OCI-LY1 (cell line): ENCODE results near the gene SNX5.
A peak's percentile ranks its signal among the peaks of the same experiment; 100 is the strongest.

Experiments used
- H2AFZ ChIP-seq: fragments of 200-600 bp; sonication (generic), shearing (Covaris generic); 2 replicates; pipeline ENCODE4 v1.6.0; 2014; ENCODE audit warnings: antibody characterized with exemption, mild to moderate bottlenecking, low read length
- H3F3A ChIP-seq: fragments of 200-600 bp; sonication (generic), shearing (Covaris generic); 2 replicates; pipeline ENCODE4 v1.6.0; 2014; ENCODE audit warnings: mild to moderate bottlenecking, antibody characterized with exemption, low read length, moderate library complexity; ENCODE audit not compliant: insufficient read depth
- H3K27ac ChIP-seq: fragments of 200-600 bp; sonication (generic); 2 replicates; pipeline ENCODE4 v1.5.1; 2014; ENCODE audit warnings: low read length, mixed run types, mild to moderate bottlenecking, low read depth; ENCODE audit not compliant: poor library complexity, severe bottlenecking
- H3K27me3 ChIP-seq: fragments of 200-600 bp; sonication (generic); 2 replicates; pipeline ENCODE4 v1.6.0; 2014; ENCODE audit warnings: antibody characterized with exemption, mild to moderate bottlenecking, low read length, moderate library complexity; ENCODE audit not compliant: insufficient read depth
- H3K36me3 ChIP-seq: fragments of 200-600 bp; sonication (generic); 2 replicates; pipeline ENCODE4 v1.6.1; 2014; ENCODE audit warnings: mild to moderate bottlenecking, antibody characterized with exemption, low read length, moderate library complexity, mixed read lengths; ENCODE audit not compliant: insufficient read depth
- H3K4me1 ChIP-seq: fragments of 200-600 bp; sonication (generic); 2 replicates; pipeline ENCODE4 v1.5.1; 2014; ENCODE audit warnings: mild to moderate bottlenecking, low read length, moderate library complexity; ENCODE audit not compliant: insufficient read depth, severe bottlenecking
- H3K4me2 ChIP-seq: fragments of 200-600 bp; sonication (generic), shearing (Covaris generic); 2 replicates; pipeline ENCODE4 v1.6.1; 2014; ENCODE audit warnings: low read length
- H3K4me3 ChIP-seq: fragments of 200-600 bp; sonication (generic); 2 replicates; pipeline ENCODE4 v1.5.1; 2014; ENCODE audit warnings: low read length, low read depth, mild to moderate bottlenecking, mixed read lengths; ENCODE audit not compliant: poor library complexity, severe bottlenecking
- H3K79me2 ChIP-seq: fragments of 200-600 bp; shearing (Covaris generic); 2 replicates; pipeline ENCODE4 v1.6.1; 2016; ENCODE audit warnings: mixed run types, low read length, mixed read lengths; ENCODE audit not compliant: insufficient read depth
- H3K9ac ChIP-seq: fragments of 200-600 bp; sonication (generic), shearing (Covaris generic); 2 replicates; pipeline ENCODE4 v1.6.1; 2014; ENCODE audit warnings: mild to moderate bottlenecking, low read length, mixed read lengths
- H3K9me2 ChIP-seq: fragments of 200-600 bp; sonication (generic), shearing (Covaris generic); 2 replicates; pipeline ENCODE4 v1.6.1; 2014; ENCODE audit warnings: low read depth, mild to moderate bottlenecking, low read length, mixed read lengths
- H3K9me3 ChIP-seq: fragments of 200-600 bp; shearing (Covaris generic); 2 replicates; pipeline ENCODE4 v1.6.1; 2014; ENCODE audit warnings: low read length, mixed read lengths
- H4K20me1 ChIP-seq: fragments of 200-600 bp; sonication (generic), shearing (Covaris generic); 2 replicates; pipeline ENCODE4 v1.6.0; 2016; ENCODE audit warnings: mild to moderate bottlenecking, low read length; ENCODE audit not compliant: insufficient read depth
- EZH2 ChIP-seq: fragments of 200-600 bp; sonication (generic), shearing (Covaris generic); IDR thresholded peaks from 2 replicates; pipeline ENCODE4 v1.8.0; 2017; ENCODE audit warnings: borderline replicate concordance, mixed run types, mild to moderate bottlenecking, antibody characterized with exemption, low read length, moderate library complexity, mixed read lengths
- TF ChIP-seq, protein P1 (sequence below): fragments of 200-600 bp; sonication (generic), shearing (Covaris generic); IDR thresholded peaks from 2 replicates; pipeline ENCODE4 v1.5.1; 2017; ENCODE audit warnings: mild to moderate bottlenecking, antibody characterized with exemption, low read length, moderate library complexity, mixed read lengths

Gene SNX5

DNA sequence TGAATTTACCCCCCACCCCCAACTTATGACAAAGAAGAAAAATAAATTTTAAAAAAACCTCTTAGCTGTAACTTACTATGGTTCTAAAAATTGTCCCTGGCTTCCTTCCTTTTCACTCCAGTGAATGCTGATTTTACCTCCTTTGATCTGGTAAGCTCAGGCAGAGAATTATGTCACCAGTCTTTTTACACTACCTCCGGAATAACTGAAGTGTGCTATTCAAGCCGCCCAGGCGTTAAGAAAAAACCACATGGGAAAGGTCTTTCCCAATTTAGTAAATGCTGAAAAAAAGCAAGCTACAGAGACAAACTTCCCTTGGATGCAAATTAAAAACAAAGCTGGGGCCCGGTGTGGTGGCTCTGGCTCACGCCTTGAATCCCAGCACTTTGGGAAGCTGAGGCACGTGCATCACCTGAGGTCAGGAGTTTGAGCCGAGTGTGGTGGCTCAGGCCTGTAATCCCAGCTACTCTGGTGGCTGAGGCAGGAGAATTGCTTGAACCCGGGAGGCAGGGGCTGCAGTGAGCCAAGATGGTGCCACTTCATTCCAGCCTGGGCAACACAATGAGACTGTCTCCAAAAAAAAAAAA, 12.4 kb downstream of the SNX5 start:
- Histone ChIP-seq H3K27me3 (no peaks in the 10 kb centered on the region), H4K20me1 (peaks cover 3% of the 10 kb centered on the region; the same call in 1 of the 2 replicates), H3F3A (no peaks in the 10 kb centered on the region), H3K9me2 (no peaks in the 10 kb centered on the region), H3K79me2 (peaks cover 77% of the 10 kb centered on the region), H3K36me3 (peaks cover 99% of the 10 kb centered on the region), H2AFZ (no peak overlapping the region), H3K27ac (peak overlapping the region; percentile 38), H3K9me3 (no peaks in the 10 kb centered on the region), H3K4me2 (no peak overlapping the region; the same call in 1 of the 2 replicates), H3K4me1 (peaks cover 54% of the 10 kb centered on the region), H3K9ac (no peak overlapping the region), H3K4me3 (no peak overlapping the region)
- TF ChIP-seq, protein P1, sequence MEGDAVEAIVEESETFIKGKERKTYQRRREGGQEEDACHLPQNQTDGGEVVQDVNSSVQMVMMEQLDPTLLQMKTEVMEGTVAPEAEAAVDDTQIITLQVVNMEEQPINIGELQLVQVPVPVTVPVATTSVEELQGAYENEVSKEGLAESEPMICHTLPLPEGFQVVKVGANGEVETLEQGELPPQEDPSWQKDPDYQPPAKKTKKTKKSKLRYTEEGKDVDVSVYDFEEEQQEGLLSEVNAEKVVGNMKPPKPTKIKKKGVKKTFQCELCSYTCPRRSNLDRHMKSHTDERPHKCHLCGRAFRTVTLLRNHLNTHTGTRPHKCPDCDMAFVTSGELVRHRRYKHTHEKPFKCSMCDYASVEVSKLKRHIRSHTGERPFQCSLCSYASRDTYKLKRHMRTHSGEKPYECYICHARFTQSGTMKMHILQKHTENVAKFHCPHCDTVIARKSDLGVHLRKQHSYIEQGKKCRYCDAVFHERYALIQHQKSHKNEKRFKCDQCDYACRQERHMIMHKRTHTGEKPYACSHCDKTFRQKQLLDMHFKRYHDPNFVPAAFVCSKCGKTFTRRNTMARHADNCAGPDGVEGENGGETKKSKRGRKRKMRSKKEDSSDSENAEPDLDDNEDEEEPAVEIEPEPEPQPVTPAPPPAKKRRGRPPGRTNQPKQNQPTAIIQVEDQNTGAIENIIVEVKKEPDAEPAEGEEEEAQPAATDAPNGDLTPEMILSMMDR, result no peak

DNA sequence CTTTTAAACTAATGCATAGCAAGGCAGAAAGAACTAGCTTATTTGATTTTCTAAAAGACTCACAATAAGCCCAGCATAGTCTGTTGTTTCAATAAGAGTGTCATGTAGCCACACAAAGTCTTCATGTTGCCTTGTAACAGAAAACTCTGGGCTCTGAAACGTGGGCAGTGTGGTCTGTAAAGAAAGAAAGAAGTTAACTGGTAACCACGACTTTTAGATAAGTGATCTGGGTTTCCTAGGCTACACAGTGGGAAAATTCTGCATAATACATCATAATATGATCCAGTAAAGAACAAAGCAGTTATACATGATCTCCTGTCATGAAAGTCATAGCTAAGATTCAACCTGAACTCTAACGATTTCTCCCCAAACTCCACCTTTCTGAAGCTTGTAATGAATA, 13.3 kb downstream of the SNX5 start:
- no peaks in the 10 kb centered on the region for H3K9me2 ChIP-seq
- H3K4me1 ChIP-seq, result peaks cover 45% of the 10 kb centered on the region
- H3K4me3 ChIP-seq, result no peak overlapping the region
- no peak overlapping the region for H2AFZ ChIP-seq
- peaks cover 99% of the 10 kb centered on the region for H3K36me3 ChIP-seq
- peaks cover 3% of the 10 kb centered on the region; the same call in 1 of the 2 replicates for H4K20me1 ChIP-seq
- H3K9ac ChIP-seq, result no peak overlapping the region
- no peak overlapping the region for H3K4me2 ChIP-seq
- H3K9me3 ChIP-seq, result no peaks in the 10 kb centered on the region
- H3K79me2 ChIP-seq, result peaks cover 68% of the 10 kb centered on the region
- H3K27ac ChIP-seq, result peak overlapping the region; percentile 38
- H3F3A ChIP-seq, result no peaks in the 10 kb centered on the region
- TF ChIP-seq, protein P1, result no peak
- TF ChIP-seq EZH2, result no peak
- H3K27me3 ChIP-seq, result no peaks in the 10 kb centered on the region

GRCh38 chr20:17953935-17954334, 14.7 kb downstream of the SNX5 start:
- peaks cover 3% of the 10 kb centered on the region; the same call in 1 of the 2 replicates for H4K20me1 ChIP-seq
- H3K4me1 ChIP-seq, result peaks cover 32% of the 10 kb centered on the region

More at GRCh38 chr20:17953935-17954334, 14.7 kb downstream of the SNX5 start:
- no peaks in the 10 kb centered on the region for H3F3A ChIP-seq
- no peak overlapping the region for H3K27ac ChIP-seq
- H2AFZ ChIP-seq, result no peak overlapping the region
- H3K36me3 ChIP-seq, result peaks cover 99% of the 10 kb centered on the region
- no peaks in the 10 kb centered on the region for H3K27me3 ChIP-seq
- H3K79me2 ChIP-seq, result peaks cover 55% of the 10 kb centered on the region
- H3K4me2 ChIP-seq, result no peak overlapping the region
- no peak overlapping the region for H3K4me3 ChIP-seq
- no peak overlapping the region for H3K9ac ChIP-seq
- H3K9me2 ChIP-seq, result no peaks in the 10 kb centered on the region
- TF ChIP-seq, protein P1, result no peak
- TF ChIP-seq EZH2, result no peak
- no peaks in the 10 kb centered on the region for H3K9me3 ChIP-seq
